Measurements from ENCODE around the gene CCL20.

The CCL20 gene

GRCh38 chr2:227804975-227805374 is 8.7 kb upstream of the CCL20 start:
- DNase-seq (ENCODE audit: low read depth): no peak

DNA sequence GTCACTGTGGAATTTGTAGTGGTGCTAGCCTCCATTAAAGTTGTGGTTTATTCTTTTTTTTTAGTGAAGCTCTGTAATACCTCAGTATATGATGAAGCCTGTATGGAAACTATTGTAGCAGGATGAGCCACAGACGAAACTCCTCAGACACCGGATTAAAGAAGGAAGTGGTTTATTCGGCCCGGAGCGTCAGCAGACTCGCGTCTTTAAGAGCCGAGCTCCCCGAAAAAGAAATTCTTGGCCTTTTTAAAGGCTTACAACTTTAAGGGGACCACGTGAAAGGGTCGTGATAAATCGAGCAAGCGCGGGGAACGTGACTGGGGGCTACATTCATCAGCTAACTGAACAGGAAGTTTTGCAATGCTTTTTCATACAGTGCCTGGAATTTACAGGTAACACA is 8.1 kb upstream of the CCL20 start:
- DNase-seq (ENCODE audit: low read depth): no peak

DNA sequence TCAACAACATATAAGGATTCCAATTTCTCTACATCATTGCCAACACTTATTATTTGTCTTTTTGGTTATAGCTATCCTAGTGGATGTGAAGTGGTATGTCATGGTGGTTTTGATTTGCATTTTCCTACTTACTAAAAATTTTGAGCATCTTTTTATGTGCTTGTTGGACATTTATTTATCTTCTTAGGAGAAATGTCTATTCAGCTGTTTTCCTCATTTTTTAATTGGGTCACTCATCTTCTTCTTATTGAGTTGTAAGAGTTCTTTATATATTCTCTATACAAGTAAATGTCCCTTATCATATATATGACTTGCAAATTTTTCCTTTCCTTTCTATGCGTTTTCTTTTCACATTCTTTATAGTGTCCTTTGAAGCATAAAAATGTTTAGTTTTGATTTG is 4.7 kb upstream of the CCL20 start:
- no peak for DNase-seq (ENCODE audit: low read depth)

GRCh38 chr2:227812001-227812400 is 1.6 kb upstream of the CCL20 start:
- no peak for DNase-seq (ENCODE audit: low read depth)

GRCh38 chr2:227813229-227813561 is 447 bp upstream of the CCL20 start:
- DNase-seq (ENCODE audit: low read depth): no peak

DNA sequence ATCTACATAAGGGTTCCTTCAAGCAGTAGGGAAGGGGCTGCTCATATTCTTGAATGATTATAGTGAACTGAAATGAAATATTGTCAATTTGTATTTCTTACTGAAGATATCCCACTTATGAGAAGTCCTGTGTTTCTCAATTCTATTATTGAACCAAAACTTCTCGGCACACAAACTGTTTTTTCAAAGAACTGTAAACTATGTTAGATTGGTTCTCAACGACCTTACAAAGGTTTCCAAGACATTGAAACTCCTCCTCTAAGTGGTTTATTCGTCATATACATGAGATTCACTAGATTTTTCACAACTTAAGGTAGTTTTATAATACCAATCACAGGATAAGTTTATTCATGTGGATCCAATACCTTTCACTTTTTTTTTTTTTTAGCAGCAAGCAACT is 1.4 kb downstream of the CCL20 start:
- DNase-seq (ENCODE audit: low read depth): no peak

- no peak for DNase-seq (ENCODE audit: low read depth)
Observed at GRCh38 chr2:227816507-227817294, 3.1 kb downstream of the CCL20 start.

DNA sequence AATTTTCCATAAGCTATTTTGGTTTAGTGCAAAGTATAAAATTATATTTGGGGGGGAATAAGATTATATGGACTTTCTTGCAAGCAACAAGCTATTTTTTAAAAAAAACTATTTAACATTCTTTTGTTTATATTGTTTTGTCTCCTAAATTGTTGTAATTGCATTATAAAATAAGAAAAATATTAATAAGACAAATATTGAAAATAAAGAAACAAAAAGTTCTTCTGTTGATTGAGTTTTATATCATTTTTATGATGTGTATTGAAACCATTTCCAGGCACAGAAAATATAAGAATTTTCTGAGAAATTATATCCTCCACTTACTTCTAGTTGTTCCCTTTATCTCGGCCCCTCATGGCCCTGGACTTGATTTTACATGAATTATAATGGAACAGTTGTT is 3.7 kb downstream of the CCL20 start:
- DNase-seq (ENCODE audit: low read depth): no peak

- DNase-seq (ENCODE audit: low read depth): peak; percentile 66
Observed at GRCh38 chr2:227817850-227818674, 4.4 kb downstream of the CCL20 start.

DNA sequence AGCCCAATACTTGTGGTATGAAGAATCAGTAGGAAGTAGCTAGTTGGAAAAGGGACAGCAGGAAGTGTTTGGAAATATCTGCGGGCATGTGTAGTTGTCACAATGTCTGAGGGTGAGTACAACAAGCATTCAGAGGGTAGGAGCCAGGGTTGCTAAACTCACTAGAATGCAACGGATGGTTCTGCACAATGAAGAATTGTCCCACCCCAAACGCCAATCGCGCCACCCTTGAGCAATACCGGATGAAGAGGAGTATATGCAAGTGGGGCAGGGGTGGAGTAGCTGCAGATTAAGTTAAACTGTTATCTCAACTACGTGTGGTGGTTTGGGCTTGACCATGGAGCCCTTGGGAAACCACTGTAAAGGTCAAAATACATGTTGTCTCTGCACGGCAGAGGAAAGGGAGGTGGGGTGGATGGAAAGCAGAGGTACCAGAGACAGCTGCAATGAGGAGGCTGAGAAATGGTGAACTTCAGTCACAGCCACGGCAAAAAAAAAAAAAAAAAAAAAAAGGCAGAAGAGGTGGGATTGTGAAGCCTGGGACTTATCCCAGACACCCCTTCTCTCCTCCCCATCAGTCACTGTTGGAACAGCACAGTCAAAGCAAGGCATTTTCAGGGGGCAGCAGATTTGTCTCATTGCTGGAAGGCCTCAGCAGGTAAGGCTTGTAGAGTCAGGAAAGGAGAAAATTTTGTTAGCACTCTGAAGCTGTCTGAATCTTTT is 5.2 kb downstream of the CCL20 start:
- no peak for DNase-seq (ENCODE audit: low read depth)

- DNase-seq (ENCODE audit: low read depth): no peak
Observed at GRCh38 chr2:227819398-227819697, 5.7 kb downstream of the CCL20 start.

DNA sequence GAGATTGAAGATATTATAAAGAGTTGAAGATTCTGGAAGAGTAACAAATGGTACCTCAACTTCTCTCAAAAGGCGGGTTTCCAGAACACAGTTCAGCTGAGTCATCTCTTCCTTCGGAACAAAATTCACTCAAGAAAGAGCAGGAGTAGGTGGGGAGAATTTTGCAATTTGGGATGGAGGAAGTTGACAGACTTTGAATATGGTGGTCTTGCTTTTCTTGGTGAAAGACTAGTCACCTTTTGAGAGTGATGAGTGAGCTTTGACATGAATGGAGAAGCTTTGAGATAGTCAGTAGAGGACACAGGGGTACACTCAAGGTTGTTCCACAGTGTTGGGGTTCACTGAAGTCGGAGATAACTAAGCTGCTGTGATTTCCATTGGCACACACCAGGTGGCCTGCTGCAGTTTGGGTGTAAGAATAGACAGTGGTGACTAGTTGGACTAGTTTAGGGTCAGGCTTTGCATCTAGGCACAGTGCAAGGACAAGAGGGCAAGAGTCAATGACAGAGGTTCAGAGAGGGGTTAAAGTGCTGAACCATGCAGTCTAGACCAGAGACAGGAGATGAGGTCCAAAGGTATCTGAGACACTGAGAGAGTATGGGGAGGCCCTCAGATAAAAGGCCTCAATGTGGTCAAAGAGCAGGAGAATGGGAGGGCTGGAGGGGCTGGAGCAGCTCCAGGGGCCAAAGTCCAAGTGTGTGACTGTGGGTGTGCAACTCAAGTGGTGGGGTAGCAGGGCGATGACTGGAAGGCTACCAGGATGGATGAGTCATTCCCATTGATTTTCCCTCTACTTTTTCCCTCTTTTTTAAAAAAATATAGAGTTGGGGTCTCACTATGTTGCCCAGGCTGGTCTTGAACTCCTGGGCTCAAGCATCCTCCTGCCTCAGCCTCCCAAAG is 7.7 kb downstream of the CCL20 start:
- no peak for DNase-seq (ENCODE audit: low read depth)

DNA sequence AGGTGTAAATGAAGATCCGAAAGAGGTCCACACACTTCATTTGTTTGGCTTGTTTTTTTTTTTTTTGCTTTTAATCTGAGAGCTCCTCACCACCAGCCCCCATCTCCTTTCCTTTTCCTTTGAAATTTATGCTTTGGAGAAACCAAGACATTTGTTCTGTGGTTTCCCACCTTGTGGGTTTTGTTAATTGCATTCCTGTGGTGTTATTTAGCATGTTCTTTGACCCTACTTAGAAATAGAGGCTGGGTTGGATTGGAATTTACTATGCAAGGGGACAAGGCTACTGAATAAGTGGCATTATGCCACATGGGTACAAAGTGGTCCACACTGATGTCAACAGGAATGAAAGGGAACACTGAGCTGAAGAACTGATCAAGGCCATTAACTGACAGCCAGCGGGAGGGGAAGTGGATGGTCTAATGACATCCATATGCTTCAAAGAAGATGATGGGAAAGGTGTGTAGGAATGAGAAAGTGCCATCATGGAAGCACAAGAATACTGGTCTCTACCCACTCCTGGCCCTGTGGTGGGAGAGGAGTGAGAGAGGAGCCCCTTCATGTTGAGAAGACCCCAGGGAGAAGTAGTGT is 8.9 kb downstream of the CCL20 start:
- DNase-seq (ENCODE audit: low read depth): no peak

GRCh38 chr2:227823922-227824321 is 10.3 kb downstream of the CCL20 start:
- no peak for DNase-seq (ENCODE audit: low read depth)

DNA sequence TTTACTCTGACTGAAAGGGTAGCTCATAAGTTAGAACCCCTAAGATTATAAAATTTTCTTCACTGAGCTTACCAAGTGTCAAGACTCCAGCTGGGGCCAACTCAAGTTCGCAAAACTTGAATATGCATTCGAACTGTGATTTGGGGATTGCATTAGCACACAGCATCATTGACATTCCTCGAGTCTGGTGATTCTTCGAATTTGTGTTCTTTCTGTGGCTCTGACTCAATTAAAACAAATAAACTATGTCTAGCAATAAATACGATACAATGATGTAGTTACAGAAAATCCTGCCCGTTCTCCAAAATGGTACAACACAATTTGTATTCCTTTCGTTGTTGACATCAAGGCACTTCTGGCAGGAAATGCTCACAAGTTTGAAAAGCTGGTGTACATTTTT is 11.1 kb downstream of the CCL20 start:
- no peak for DNase-seq (ENCODE audit: low read depth)

GRCh38 chr2:227826019-227826521 is 12.4 kb downstream of the CCL20 start:
- no peak for DNase-seq (ENCODE audit: low read depth)

DNA sequence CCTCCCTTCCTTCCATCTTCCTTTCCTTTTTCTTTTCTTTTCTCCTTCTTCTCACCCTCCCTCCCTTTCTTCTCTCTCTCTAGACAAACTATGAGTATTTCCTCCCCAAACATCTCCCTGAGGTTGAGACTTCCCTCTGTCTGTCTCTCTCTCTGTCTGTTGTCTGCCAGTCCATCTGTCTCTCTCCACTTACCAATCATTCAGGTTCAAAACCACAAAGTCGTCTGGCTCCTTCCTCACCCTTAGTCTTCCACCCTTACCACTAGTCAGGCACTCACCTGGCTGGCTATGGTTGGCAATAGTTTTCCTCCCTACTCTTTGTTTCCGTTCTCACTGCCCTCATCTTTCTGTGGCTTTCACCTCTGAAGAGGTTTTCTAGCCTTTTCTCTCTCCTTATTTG is 12.9 kb downstream of the CCL20 start:
- no peak for DNase-seq (ENCODE audit: low read depth)

- no peak for DNase-seq (ENCODE audit: low read depth)
Observed at GRCh38 chr2:227827143-227827542, 13.5 kb downstream of the CCL20 start.

DNA sequence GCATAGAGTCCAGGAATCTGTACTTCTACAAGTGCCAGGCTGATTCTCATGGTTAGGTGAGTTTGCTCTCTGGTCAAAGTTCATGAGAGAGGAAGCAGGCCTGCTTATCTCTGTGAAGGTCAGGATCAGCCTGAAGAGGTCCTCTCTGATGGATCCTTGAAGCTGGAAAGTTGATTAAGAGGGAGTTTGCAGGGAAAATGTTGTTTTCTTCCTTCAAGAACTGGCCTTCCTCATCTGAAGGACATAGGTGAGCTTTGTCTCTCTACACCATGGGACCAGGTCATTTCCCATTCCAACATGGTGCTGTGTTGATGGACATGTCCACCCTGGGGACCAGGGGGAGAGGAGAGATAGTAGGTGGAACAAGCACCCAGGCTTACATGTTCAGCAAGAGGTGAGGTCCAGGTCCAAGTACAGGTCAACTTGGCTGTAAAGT is 14.9 kb downstream of the CCL20 start:
- no peak for DNase-seq (ENCODE audit: low read depth)

DNA sequence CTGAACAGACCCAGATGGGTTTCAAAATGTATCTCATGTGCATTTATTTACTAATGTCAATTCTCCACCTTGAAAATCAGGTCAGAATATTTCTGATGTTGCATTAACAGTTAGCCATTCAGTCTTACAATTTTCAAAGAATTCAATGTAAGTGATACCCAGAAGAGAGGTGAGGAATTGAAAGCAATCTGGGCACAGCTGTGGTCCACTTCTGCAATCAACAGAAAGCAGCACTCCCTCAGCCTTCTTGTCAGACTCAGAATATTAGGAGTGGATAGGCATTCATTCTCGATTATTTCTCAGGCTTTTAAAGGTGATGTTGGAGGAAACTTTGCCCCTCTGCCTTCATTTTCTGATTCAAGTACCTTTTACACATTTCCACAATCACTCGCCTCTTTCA is 15.7 kb downstream of the CCL20 start:
- no peak for DNase-seq (ENCODE audit: low read depth)

DNA sequence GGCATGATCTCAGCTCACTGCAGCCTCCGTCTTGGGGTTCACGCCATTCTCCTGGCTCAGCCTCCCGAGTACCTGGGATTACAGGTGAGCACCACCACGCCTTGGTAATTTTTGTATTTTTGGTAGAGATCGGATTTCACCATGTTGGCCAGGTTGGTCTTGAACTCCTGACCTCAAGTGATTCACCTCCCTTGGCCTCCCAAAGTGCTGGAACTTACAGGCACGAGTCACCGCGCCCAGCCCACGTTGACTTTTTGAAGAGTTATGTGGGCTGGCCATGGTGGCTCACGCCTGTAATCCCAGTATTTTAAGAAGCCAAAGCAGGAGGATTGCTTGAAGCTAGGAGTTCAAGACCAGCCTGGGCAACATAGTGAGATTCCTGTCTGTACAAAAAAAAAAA is 20.8 kb downstream of the CCL20 start:
- no peak for DNase-seq (ENCODE audit: low read depth)
